Osteoblast (primary cell): ENCODE measurements around the gene WNT8A. TPM values are rescaled to one million over a fixed set of nuclear protein-coding genes. Genes with fewer than 3 reads are reported as not detected.

Source experiments
- DNase-seq: peaks from one replicate; pipeline ENCODE4 v3.0.0; 2011; ENCODE audit warnings: low spot score, mixed read lengths; ENCODE audit not compliant: insufficient read length; ENCODE audit errors: missing footprints
- H2AFZ ChIP-seq: 2 replicates; pipeline ENCODE4 v1.6.0; 2011; ENCODE audit warnings: mild to moderate bottlenecking, low read length
- H3K27ac ChIP-seq: 2 replicates; pipeline ENCODE4 v1.5.1; 2011; ENCODE audit warnings: mild to moderate bottlenecking, low read depth, low read length, moderate library complexity
- H3K27me3 ChIP-seq: 2 replicates; pipeline ENCODE4 v1.6.0; 2012; ENCODE audit warnings: mild to moderate bottlenecking, control low read depth, inconsistent platforms, low read length, moderate library complexity; ENCODE audit not compliant: insufficient read depth
- H3K36me3 ChIP-seq: 2 replicates; pipeline ENCODE4 v1.5.1; 2011; ENCODE audit warnings: mild to moderate bottlenecking, low read length, control low read depth, moderate library complexity; ENCODE audit not compliant: insufficient read depth
- H3K4me1 ChIP-seq: 2 replicates; pipeline ENCODE4 v1.5.1; 2011; ENCODE audit warnings: mild to moderate bottlenecking, low read length, control low read depth, moderate library complexity; ENCODE audit not compliant: insufficient read depth
- H3K4me2 ChIP-seq: 2 replicates; pipeline ENCODE4 v1.6.0; 2011; ENCODE audit warnings: mild to moderate bottlenecking, low read length; ENCODE audit not compliant: insufficient read depth
- H3K4me3 ChIP-seq: fragments of 200-600 bp; sonication (generic); 3 replicates; pipeline ENCODE4 v1.5.1; 2012; ENCODE audit warnings: mild to moderate bottlenecking, low read length, inconsistent platforms; ENCODE audit not compliant: insufficient read depth
- H3K79me2 ChIP-seq: 2 replicates; pipeline ENCODE4 v1.6.0; 2012; ENCODE audit warnings: mild to moderate bottlenecking, low read length, control low read depth, inconsistent platforms; ENCODE audit not compliant: insufficient read depth
- H3K9me3 ChIP-seq: 2 replicates; pipeline ENCODE4 v1.5.1; 2011; ENCODE audit warnings: low read depth, low read length, control low read depth
- H4K20me1 ChIP-seq: 2 replicates; pipeline ENCODE4 v1.6.0; 2012; ENCODE audit warnings: mild to moderate bottlenecking, low read length, control low read depth; ENCODE audit not compliant: insufficient read depth
- CTCF ChIP-seq: IDR thresholded peaks from 2 replicates; pipeline ENCODE4 v1.5.1; 2011; ENCODE audit warnings: mild to moderate bottlenecking, low read depth, low read length, moderate library complexity; ENCODE audit errors: extremely low read depth
- total RNA-seq: library from RNA; depleted of rRNA; stranded (reverse); fragments of >200 nt; gene quantifications from 2 replicates; pipeline ENCODE4 v1.2.3, GENCODE V29; 2012

Gene WNT8A
- total RNA-seq, 1 donor, result not detected

- Histone ChIP-seq H3K9me3 (no peaks in the 10 kb centered on the region), H3K4me2 (no peak overlapping the region), H4K20me1 (no peaks in the 10 kb centered on the region), H3K79me2 (no peaks in the 10 kb centered on the region), H2AFZ (no peak overlapping the region), H3K27me3 (peaks cover 49% of the 10 kb centered on the region), H3K27ac (no peak overlapping the region), H3K4me1 (no peaks in the 10 kb centered on the region), H3K4me3 (no peak overlapping the region), H3K36me3 (no peaks in the 10 kb centered on the region)
- no peak for TF ChIP-seq CTCF
- DNase-seq, result no peak
Observed at GRCh38 chr5:138092301-138092700, 8.5 kb downstream of the WNT8A start.

GRCh38 chr5:138093036-138093435, 9.2 kb downstream of the WNT8A start:
- Histone ChIP-seq H3K27me3 (peaks cover 49% of the 10 kb centered on the region), H3K36me3 (no peaks in the 10 kb centered on the region), H3K4me1 (no peaks in the 10 kb centered on the region), H3K9me3 (no peaks in the 10 kb centered on the region), H3K27ac (no peak overlapping the region), H3K4me3 (no peak overlapping the region), H3K79me2 (no peaks in the 10 kb centered on the region), H2AFZ (no peak overlapping the region), H4K20me1 (no peaks in the 10 kb centered on the region), H3K4me2 (no peak overlapping the region)
- TF ChIP-seq CTCF, result no peak
- DNase-seq, result no peak

GRCh38 chr5:138095100-138095907, 11.5 kb downstream of the WNT8A start:
- Histone ChIP-seq H3K9me3 (no peaks in the 10 kb centered on the region), H3K4me2 (no peak overlapping the region), H3K27me3 (peaks cover 46% of the 10 kb centered on the region), H3K4me1 (no peaks in the 10 kb centered on the region), H2AFZ (no peak overlapping the region), H4K20me1 (no peaks in the 10 kb centered on the region), H3K36me3 (no peaks in the 10 kb centered on the region), H3K27ac (no peak overlapping the region), H3K79me2 (no peaks in the 10 kb centered on the region), H3K4me3 (no peak overlapping the region)
- DNase-seq, result no peak
- TF ChIP-seq CTCF, result no peak

GRCh38 chr5:138096363-138096762, 12.5 kb downstream of the WNT8A start:
- Histone ChIP-seq H3K9me3 (no peaks in the 10 kb centered on the region), H3K27ac (no peak overlapping the region), H3K4me1 (no peaks in the 10 kb centered on the region), H4K20me1 (no peaks in the 10 kb centered on the region), H3K79me2 (no peaks in the 10 kb centered on the region), H3K36me3 (no peaks in the 10 kb centered on the region), H2AFZ (no peak overlapping the region), H3K27me3 (peaks cover 40% of the 10 kb centered on the region), H3K4me3 (no peak overlapping the region), H3K4me2 (no peak overlapping the region)
- no peak for DNase-seq
- no peak for TF ChIP-seq CTCF
